NCI-H524 treated with DMSO at 0.1 percent for 48 hours (cell line): Measurements from ENCODE around the gene TPI1.
"Not testable (repeated sequence)": the region's sequence is repeated elsewhere in the genome, so short reads cannot be mapped to it uniquely, and the experiment has no call there.

ENCODE experiments used
- DNase-seq: peaks from one replicate; lab custom pipeline; 2025; lab: John Stamatoyannopoulos, UW

TPI1 gene

DNA sequence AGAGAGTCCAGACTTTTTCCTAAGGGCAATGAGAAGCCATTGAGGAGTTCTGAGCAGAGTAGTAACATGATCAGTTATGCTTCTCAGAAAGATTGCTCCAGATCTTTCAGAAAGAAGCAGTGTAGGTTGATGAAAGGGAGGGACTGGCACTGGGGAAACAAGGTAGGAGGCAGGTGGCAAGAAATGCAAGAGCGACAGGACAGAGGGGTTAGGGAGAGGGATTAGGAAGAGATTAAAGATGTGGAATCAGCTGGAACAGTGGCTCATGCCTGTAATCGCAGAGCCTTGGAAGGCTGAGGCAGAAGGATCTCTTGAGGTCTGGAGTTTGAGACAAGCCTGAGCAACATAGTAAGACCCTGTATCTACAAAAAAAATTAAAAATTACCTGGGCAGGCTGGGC is 19.7 kb upstream of the TPI1 start:
- DNase-seq = no peak

DNA sequence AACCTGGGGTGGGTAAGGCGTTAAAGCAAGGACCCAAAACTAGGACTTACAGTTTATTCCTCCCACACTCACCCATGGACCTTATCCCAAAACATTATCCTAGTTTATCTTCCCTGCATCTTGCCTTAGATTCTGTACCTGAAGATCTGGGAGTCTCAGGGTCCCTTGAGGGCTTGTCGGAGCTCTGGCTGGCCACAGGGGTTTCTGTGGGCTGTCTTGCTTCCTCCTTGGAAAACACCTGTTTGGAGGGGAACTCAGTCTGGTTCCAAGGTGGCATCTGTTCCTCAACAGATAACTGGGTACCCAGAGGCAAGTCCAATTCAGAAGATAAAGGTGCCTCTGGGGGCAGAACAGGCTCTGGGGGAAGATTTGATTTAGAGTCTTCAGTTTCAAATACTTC is 17.9 kb upstream of the TPI1 start:
- no peak for DNase-seq

DNA sequence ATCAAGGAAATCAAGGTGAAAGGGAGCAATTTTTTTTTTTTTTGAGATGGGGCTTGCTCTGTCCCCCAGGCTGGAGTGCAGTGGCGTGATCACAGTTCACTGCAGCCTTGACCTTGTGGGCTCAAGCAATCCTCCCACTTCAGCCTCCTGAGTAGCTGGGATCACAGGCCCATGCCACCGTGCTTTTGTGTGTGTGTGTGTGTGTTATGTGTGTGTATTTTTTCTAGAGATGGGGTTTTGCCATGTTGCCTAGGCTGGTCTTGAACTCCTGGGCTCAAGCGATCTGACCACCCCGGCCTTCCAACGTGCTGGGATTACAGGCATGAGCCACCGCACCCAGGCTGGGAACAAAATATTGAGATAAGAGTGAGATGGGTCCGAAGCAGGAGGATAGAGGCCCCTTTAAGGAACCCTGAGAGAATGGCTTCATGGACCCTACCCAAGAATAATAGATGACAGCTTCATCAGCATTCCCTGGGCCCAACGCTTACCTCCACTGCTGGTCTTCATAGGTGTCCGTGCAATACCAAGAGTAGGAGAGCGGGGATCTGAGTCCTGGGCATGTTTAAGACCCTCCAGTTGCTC is 17.3 kb upstream of the TPI1 start:
- DNase-seq = no peak

DNA sequence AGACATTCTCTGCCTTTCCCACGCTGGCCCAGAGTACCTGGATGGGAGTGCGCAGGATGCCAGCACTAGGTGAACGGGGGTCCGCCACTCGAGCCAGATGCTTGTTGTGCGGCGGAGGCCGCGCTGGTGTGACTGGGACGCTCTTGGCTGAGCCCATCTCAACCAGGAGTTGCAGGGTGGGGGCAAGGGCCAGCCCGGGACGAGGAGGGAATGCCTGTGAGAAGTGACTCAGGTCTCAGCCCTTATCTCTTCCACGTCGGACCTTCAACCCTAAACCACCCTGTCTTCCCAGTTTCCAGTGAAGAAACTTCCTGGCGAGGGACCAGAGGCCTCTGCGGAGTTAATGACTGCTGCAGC is 16.6 kb upstream of the TPI1 start:
- no peak for DNase-seq

DNA sequence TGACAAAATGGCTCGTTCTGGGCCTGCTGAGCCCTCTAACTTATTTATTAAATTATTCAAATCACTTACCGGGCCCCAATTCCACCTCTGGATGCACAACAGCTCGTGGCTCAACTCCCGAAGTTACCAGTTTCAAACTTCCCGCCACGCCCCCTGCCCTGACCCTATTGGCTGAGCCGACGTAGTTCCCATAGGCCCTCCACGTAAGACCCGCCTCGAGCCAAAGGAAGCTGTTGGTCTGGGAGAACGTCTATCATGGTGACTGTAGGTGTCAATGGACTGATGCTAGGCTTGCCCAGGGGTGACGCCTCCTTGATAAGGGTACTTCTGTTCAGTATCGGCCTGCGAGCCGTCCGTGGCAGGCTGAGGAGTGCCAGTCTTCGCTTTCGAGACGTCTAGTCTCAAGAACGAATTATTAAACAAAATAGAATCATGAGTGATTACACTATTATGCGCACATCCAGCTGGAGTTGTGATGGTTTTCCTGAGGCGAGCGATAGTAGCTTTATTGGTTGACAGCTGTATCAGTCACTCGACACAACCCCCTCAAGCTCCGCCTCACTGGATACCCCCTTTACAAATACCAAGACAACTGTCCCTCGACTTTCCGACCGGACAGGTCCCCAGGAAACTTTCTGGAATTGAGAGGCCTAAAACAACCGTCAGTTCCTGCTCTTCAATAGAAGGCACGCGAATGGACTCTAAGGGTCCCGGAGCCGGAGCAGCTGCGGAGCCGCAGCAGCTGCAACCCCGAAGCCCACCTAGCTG is 16.0 kb upstream of the TPI1 start, which contains the start of gene CDCA3:
Gene CDCA3 (minus strand): TSS at position 134 of the 768 bp plus-strand sequence. CDS start 334 bp downstream, outside the sequence.
- DNase-seq = peak; percentile 82

- peak; percentile 93 for DNase-seq
Measured at GRCh38 chr12:6851921-6852650, 15.2 kb upstream of the TPI1 start, which contains the start of gene USP5. Gene USP5, plus strand, starts transcription at chr12:6852150. Its CDS starts 30 bp downstream, at chr12:6852180.

GRCh38 chr12:6852651-6853354 is 14.5 kb upstream of the TPI1 start:
- DNase-seq = no peak

DNA sequence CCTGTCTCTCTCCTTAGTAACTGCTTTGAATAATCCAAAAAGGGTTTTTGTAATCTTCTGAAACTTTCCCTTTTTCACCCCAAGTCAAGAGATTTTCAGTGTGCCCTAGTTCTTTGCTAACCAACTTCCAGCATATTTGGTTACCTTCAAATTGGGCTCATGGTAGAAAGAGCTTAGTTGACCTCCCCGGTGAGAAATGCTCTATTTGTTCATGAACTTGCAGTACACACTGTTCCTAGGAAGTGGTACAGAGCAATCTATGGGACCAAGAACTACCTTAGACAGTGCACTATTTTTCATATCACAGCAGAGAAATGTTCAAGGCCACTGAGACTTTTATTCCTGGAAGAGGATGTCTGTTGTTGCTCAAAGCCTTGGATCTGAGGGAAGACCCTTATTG is 13.7 kb upstream of the TPI1 start:
- DNase-seq = no peak

DNA sequence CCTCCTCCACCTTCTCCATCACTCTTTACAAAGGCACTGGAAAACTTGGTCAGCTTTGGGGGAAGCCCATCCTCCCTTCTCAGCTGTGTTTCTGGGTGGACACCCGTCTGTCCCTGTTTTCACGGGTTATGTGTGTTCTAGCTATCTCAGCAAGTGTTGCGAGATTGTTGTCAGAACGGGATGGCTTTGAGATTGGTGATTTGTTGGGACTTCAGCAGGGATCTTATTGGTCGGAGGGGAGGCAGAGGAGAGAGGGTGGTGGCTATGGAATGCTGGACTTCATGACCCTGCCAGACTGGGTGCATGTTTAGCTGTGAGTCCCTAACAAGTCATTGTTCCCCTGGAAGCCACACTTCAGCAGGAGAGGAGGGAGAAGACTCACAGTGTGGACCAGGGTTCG is 13.3 kb upstream of the TPI1 start:
- no peak for DNase-seq

GRCh38 chr12:6855322-6855721 is 12.0 kb upstream of the TPI1 start:
- no peak for DNase-seq

DNA sequence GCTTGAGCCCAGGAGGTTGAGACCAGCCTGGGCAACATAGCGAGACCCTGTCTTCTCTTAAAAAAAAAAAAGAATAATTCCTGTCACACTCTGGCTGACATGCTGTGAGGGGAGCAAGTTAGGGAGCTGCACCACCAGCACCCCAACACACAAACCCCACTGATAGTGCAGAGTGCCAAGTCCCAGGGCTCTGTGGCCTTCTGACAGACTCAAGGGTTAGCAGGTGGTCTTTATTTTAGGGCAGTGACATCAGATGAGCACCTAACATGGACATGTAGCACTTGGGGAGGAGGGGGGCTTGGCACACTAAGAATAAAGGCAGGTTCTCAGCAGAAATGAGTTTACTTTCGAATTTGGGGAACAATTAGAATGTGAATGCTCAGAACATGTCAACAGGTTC is 8.5 kb upstream of the TPI1 start:
- DNase-seq = no peak

DNA sequence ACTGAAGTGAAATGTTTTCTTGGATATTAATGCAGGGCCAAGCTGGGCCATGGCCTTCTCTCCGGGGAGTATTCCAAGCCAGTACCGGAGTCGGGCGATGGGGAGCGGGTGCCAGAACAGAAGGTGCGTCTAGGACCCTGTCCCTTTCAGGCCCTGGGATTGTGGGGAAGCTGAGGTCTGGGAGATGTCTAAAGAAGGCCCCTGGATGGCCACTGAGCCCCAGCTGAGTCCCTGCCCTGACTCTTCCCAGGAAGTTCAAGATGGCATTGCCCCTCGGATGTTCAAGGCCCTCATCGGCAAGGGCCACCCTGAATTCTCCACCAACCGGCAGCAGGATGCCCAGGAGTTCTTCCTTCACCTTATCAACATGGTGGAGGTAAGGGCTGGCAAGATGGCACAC is 7.2 kb upstream of the TPI1 start:
- no peak for DNase-seq

- DNase-seq = no peak
Measured at GRCh38 chr12:6860942-6861341, 6.4 kb upstream of the TPI1 start.

GRCh38 chr12:6861391-6861790 is 5.9 kb upstream of the TPI1 start:
- DNase-seq = no peak

- DNase-seq = no peak
Measured at GRCh38 chr12:6863033-6863432, 4.3 kb upstream of the TPI1 start.

- DNase-seq = no peak
Measured at GRCh38 chr12:6863586-6864321, 3.6 kb upstream of the TPI1 start.

- not testable (repeated sequence) for DNase-seq
Measured at GRCh38 chr12:6865307-6865706, 2.0 kb upstream of the TPI1 start.

DNA sequence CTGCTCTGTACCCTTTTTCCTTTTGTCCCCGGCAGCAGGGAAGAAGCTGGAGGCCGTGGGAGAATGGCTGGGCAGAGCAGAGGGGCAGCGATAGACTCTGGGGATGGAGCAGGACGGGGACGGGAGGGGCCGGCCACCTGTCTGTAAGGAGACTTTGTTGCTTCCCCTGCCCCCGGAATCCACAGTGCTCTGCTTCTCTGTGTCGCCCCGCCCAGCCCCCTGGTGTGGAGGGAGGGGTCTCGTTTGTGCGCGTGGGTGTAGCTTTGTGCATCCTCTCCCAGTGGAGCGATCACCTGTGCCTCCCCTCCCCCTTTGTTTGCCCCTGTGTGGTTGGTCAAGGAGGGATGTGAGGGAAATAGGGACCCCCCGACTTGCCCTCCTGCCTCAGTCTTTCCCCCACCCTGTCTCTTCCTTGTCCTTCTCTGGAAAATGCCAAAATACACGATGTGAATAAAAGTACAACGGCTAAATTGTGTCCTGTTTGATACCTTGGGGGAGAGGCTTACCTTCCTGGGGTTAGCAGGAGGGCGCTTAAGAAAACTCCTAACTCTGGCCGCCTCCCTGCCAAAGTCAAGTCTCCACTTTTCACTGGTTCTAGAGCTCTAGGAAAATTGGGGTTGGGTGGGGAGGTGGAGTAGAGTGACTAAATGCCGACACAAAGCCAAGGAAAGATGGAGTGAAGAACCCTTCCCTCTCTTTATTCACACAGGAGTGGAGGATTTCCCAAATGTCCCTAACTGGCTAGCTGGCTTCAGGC is 990 bp upstream of the TPI1 start:
- DNase-seq = no peak

DNA sequence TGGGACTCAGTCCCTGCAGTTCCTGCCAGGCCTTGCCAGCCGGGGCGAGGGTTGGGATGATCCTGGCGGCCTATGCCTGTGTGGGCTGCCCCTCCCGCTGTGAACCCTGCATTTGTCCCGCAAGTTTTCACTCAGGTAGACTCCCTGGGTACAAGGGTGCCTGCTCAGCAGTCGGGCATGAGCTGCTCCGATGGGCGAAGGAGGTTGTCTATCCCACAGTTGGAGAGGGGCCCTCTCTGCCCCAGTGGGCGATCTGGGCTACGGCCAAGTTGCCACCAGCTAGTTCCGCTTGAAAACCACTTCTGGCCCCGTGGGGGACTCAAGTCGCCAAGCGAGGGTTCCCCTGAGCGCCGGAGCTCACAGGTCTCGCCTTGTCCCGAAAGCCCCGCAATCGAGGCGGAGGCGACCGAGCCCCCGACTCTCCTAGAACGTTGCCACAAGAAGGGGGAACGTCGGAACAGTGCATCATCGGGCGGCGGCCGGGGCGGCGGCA is 365 bp upstream of the TPI1 start:
- no peak for DNase-seq

GRCh38 chr12:6868211-6869048 is 1.1 kb downstream of the TPI1 start:
- DNase-seq = no peak
